Mesenchymal stem cell (in vitro differentiated cells and primary cell): ENCODE results near the gene RPA3.

Experiments used
- DNase-seq: peaks from one replicate; pipeline ENCODE4 v3.0.0-alpha.2; 2013
- H2AFZ ChIP-seq: one replicate; pipeline ENCODE4 v1.6.1; 2013; ENCODE audit warnings: low read depth, mild to moderate bottlenecking, control low read depth, inconsistent platforms, low read length, moderate library complexity
- H2AK5ac ChIP-seq: 2 replicates; pipeline ENCODE4 v1.6.1; 2013; ENCODE audit warnings: low read length, moderate library complexity, mild to moderate bottlenecking, inconsistent platforms; ENCODE audit not compliant: severe bottlenecking
- H2BK120ac ChIP-seq: one replicate; pipeline ENCODE4 v1.6.1; 2013; ENCODE audit warnings: low read depth, mild to moderate bottlenecking, inconsistent platforms, low read length, moderate library complexity
- H2BK12ac ChIP-seq, 2 experiments: one replicate each; pipeline ENCODE4 v1.6.1; 2013; ENCODE audit warnings: inconsistent platforms in 2 of 2, low read length in 2 of 2, mild to moderate bottlenecking in 2 of 2, moderate library complexity in 2 of 2, control low read depth in 1 of 2
- H2BK15ac ChIP-seq: one replicate; pipeline ENCODE4 v1.6.1; 2013; ENCODE audit warnings: mild to moderate bottlenecking, low read depth, inconsistent platforms; ENCODE audit not compliant: poor library complexity, severe bottlenecking
- H2BK5ac ChIP-seq: 2 replicates; pipeline ENCODE4 v1.6.1; 2013; ENCODE audit warnings: low read depth, mild to moderate bottlenecking, low read length, control low read depth, inconsistent platforms; ENCODE audit not compliant: poor library complexity, severe bottlenecking
- H3K14ac ChIP-seq, 2 experiments: one replicate each; pipeline ENCODE4 v1.6.1; 2013; ENCODE audit warnings: inconsistent platforms in 2 of 2, low read length in 2 of 2, control low read depth in 1 of 2, mild to moderate bottlenecking in 1 of 2, moderate library complexity in 1 of 2
- H3K18ac ChIP-seq, 2 experiments: one replicate each; pipeline ENCODE4 v1.6.1; 2013; ENCODE audit warnings: inconsistent platforms in 2 of 2, low read length in 2 of 2, control low read depth in 1 of 2, low read depth in 1 of 2, mild to moderate bottlenecking in 1 of 2
- H3K23ac ChIP-seq, 2 experiments: one replicate each; pipeline ENCODE4 v1.6.1; 2013; ENCODE audit warnings: inconsistent platforms in 2 of 2, low read length in 2 of 2, mild to moderate bottlenecking in 2 of 2, moderate library complexity in 2 of 2, control low read depth in 1 of 2
- H3K27ac ChIP-seq: 2 replicates; pipeline ENCODE4 v1.5.1; 2013; ENCODE audit warnings: mild to moderate bottlenecking, moderate library complexity, low read length, control low read depth, inconsistent platforms; ENCODE audit not compliant: poor library complexity, severe bottlenecking
- H3K27me3 ChIP-seq, 2 experiments: 2 replicates each; pipeline versions ENCODE4 v1.6.1 to v1.7.0; 2013; ENCODE audit warnings: low read length in 2 of 2, mild to moderate bottlenecking in 2 of 2, moderate library complexity in 2 of 2, control low read depth in 1 of 2, inconsistent platforms in 1 of 2; ENCODE audit not compliant: control insufficient read depth in 1 of 2, insufficient read depth in 1 of 2
- H3K36me3 ChIP-seq, 2 experiments: 2 replicates each; pipeline versions ENCODE4 v1.6.1 to v1.7.0; 2013; ENCODE audit warnings: low read length in 2 of 2, control low read depth in 1 of 2, inconsistent platforms in 1 of 2, low read depth in 1 of 2, mild to moderate bottlenecking in 1 of 2; ENCODE audit not compliant: insufficient read depth in 2 of 2, control insufficient read depth in 1 of 2
- H3K4ac ChIP-seq, 2 experiments: one replicate each; pipeline ENCODE4 v1.6.1; 2013; ENCODE audit warnings: inconsistent platforms in 2 of 2, low read length in 2 of 2, mild to moderate bottlenecking in 2 of 2, moderate library complexity in 2 of 2, control low read depth in 1 of 2, low read depth in 1 of 2
- H3K4me1 ChIP-seq: 2 replicates; pipeline ENCODE4 v1.6.1; 2013; ENCODE audit warnings: low read depth, low read length, control low read depth; ENCODE audit not compliant: control insufficient read depth, insufficient read depth
- H3K4me2 ChIP-seq: 2 replicates; pipeline ENCODE4 v1.6.1; 2013; ENCODE audit warnings: low read length, mild to moderate bottlenecking, inconsistent platforms; ENCODE audit not compliant: poor library complexity, severe bottlenecking
- H3K4me3 ChIP-seq, 2 experiments: 2 replicates each; pipeline versions ENCODE4 v1.5.1 to v1.7.0; 2013; ENCODE audit warnings: low read length in 2 of 2, mild to moderate bottlenecking in 2 of 2, control low read depth in 1 of 2, low read depth in 1 of 2; ENCODE audit not compliant: insufficient read depth in 1 of 2
- H3K79me1 ChIP-seq: replicated peaks from 2 replicates; pipeline ENCODE4 v1.6.1; 2013; ENCODE audit warnings: mild to moderate bottlenecking, control low read depth, low read length, inconsistent platforms; ENCODE audit not compliant: poor library complexity, severe bottlenecking
- H3K9ac ChIP-seq: 2 replicates; pipeline ENCODE4 v1.7.0; 2013; ENCODE audit warnings: mild to moderate bottlenecking, low read length, moderate library complexity
- H3K9me3 ChIP-seq: 2 replicates; pipeline ENCODE4 v1.7.0; 2013; ENCODE audit warnings: mild to moderate bottlenecking, low read length; ENCODE audit not compliant: control insufficient read depth
- H4K8ac ChIP-seq: one replicate; pipeline ENCODE4 v1.6.1; 2013; ENCODE audit warnings: inconsistent platforms, mild to moderate bottlenecking, low read length, moderate library complexity
- H4K91ac ChIP-seq: one replicate; pipeline ENCODE4 v1.6.1; 2013; ENCODE audit warnings: mild to moderate bottlenecking, low read length, inconsistent platforms
- WGBS: methylation state at CpG from one replicate; pipeline ENCODE4 v1.1.7; 2013; ENCODE audit warnings: mixed read lengths; 5-methylcytosine and 5-hydroxymethylcytosine counted together

Gene RPA3

DNA sequence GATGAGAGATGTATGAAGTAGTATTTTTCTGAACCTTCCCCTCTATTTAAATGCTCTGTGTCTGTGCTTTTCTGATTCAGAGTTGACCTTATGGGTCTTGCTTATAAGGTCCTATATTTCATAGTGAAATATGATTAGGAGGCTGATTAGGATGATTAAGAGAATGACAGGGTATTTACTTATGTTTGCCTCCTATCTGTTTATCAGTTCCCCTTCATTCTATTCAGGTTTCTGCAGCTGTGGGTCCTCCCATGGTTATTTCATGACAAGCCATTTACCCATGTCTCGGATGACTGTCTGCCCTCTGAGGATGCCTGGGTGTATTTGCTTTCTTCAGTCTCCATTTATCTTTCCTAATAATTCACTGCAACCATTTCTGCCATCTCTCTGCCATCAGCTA is 16.9 kb downstream of the RPA3 start:
- Histone ChIP-seq H2AK5ac (no peak overlapping the region), H3K27me3 (no peaks in the 10 kb centered on the region), H2BK120ac (no peak overlapping the region), H2BK5ac (no peak overlapping the region), H3K4me2 (no peak overlapping the region), H3K14ac (no peak overlapping the region), H3K36me3 (no peaks in the 10 kb centered on the region), H4K91ac (no peak overlapping the region), H3K18ac (no peak overlapping the region), H4K8ac (no peak overlapping the region), H2AFZ (no peak overlapping the region), H3K4ac (no peak overlapping the region), H3K4me3 (no peak overlapping the region), H3K9ac (no peak overlapping the region), H2BK15ac (no peak overlapping the region), H3K79me1 (peaks cover 8% of the 10 kb centered on the region), H2BK12ac (no peak overlapping the region), H3K4me1 (peaks cover 3% of the 10 kb centered on the region), H3K27ac (no peak overlapping the region), H3K23ac (no peak overlapping the region), H3K9me3 (no peaks in the 10 kb centered on the region)
- no peak for DNase-seq
- 85% methylated on average over 1 of the region's 1 CpG for WGBS

DNA sequence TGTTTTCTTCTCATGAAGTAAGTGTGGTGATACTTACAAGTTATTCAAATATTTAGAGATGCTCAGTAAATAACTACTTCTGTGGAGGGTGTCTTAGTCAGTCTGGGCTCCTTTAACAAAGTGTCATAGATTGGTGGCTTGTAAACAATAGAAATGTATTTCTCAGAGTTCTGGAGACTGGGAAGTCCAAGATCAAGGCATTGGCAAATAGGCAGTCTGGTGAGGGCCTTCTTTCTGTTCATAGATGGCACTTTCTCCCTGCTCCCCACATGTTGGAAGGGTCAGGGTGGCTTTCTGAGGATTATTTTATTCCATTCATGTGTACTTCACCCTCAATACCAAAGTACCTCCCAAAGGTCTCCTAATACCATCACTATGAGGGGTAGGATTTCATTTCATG is 18.4 kb downstream of the RPA3 start:
- H2BK120ac ChIP-seq: no peak overlapping the region

DNA sequence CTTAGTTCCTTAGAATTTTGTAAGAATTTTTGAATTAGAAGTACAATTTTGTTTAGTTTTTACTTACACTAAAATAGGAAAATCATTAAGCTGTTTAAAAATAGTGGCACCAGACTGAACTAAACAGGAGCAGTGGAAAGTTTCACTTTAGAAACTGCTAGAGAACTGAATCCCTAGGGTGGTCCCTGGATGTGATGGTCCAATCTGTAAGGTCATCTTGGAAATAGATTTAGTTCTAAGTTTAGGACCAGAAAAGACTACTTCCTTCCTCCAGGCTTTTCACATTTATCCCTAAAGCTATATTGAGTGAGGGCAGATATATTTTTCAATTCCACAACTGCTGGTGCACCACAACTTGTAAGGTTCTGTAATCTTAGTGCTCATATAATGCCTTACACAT is 19.0 kb downstream of the RPA3 start:
- H3K4me3 ChIP-seq: no peak overlapping the region
- no peaks in the 10 kb centered on the region for H3K9me3 ChIP-seq
- no peak overlapping the region for H2BK5ac ChIP-seq
- H3K4me2 ChIP-seq: no peak overlapping the region
- no peak overlapping the region for H4K8ac ChIP-seq
- peak overlapping the region; percentile 29 for H3K9ac ChIP-seq
- H2AK5ac ChIP-seq: no peak overlapping the region
- H3K36me3 ChIP-seq: no peaks in the 10 kb centered on the region
- no peak overlapping the region for H2BK12ac ChIP-seq
- H3K27me3 ChIP-seq: no peaks in the 10 kb centered on the region
- peaks cover 3% of the 10 kb centered on the region for H3K4me1 ChIP-seq
- no peak overlapping the region for H3K18ac ChIP-seq
- no peak overlapping the region for H4K91ac ChIP-seq
- no peak for DNase-seq
- H3K4ac ChIP-seq: no peak overlapping the region
- peaks cover 8% of the 10 kb centered on the region for H3K79me1 ChIP-seq
- H3K14ac ChIP-seq: no peak overlapping the region
- no peak overlapping the region for H2BK15ac ChIP-seq
- no peak overlapping the region for H2AFZ ChIP-seq
- no peak overlapping the region for H2BK120ac ChIP-seq
- H3K27ac ChIP-seq: no peak overlapping the region
- no peak overlapping the region for H3K23ac ChIP-seq

More for the DNA sequence above, 18.4 kb downstream of the RPA3 start:
- no peak overlapping the region for H2AK5ac ChIP-seq
- no peak overlapping the region for H2BK15ac ChIP-seq
- H3K27me3 ChIP-seq: no peaks in the 10 kb centered on the region
- H3K4ac ChIP-seq: no peak overlapping the region
- H4K8ac ChIP-seq: no peak overlapping the region
- peaks cover 8% of the 10 kb centered on the region for H3K79me1 ChIP-seq
- DNase-seq: no peak
- no peak overlapping the region for H3K4me2 ChIP-seq
- no peak overlapping the region for H4K91ac ChIP-seq
- peak overlapping the region; percentile 29 for H3K9ac ChIP-seq
- H3K27ac ChIP-seq: no peak overlapping the region
- no peak overlapping the region for H2AFZ ChIP-seq
- no peaks in the 10 kb centered on the region for H3K9me3 ChIP-seq
- H3K4me1 ChIP-seq: peaks cover 3% of the 10 kb centered on the region
- H3K18ac ChIP-seq: no peak overlapping the region
- no peak overlapping the region for H3K14ac ChIP-seq
- H3K36me3 ChIP-seq: no peaks in the 10 kb centered on the region
- H3K23ac ChIP-seq: no peak overlapping the region
- H3K4me3 ChIP-seq: no peak overlapping the region
- no peak overlapping the region for H2BK5ac ChIP-seq
- H2BK12ac ChIP-seq: no peak overlapping the region

DNA sequence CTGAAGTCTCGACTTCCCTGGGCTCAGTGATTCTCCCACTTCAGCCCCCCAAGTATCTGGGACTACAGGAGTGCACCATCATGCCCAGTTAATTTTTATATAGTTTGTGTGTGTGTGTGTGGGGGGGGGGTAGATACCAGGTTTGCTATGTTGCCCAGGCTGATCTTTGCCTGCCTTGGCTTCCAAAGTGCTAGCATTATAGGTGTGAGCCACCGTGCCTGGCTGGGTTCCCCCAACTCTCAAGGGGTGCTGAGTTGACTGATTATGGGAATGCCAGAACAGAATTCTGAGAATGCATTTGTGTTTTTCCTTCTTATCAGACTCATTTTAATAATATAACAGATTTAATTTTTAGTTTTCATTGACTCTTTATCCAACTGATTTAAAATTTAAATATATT is 19.5 kb downstream of the RPA3 start:
- Histone ChIP-seq H3K9me3 (no peaks in the 10 kb centered on the region), H3K4me2 (no peak overlapping the region), H2AK5ac (no peak overlapping the region), H3K79me1 (peaks cover 8% of the 10 kb centered on the region), H3K4ac (peak overlapping the region in 1 of 2 experiments; percentile 41), H2BK120ac (no peak overlapping the region), H3K4me1 (peaks cover 3% of the 10 kb centered on the region), H4K91ac (no peak overlapping the region), H2AFZ (no peak overlapping the region), H3K23ac (no peak overlapping the region), H2BK15ac (peak overlapping the region; percentile 65), H3K27ac (no peak overlapping the region), H3K14ac (peak overlapping the region in 1 of 2 experiments; percentile 89), H3K18ac (peak overlapping the region in 1 of 2 experiments; percentile 77), H3K9ac (no peak overlapping the region), H3K4me3 (no peak overlapping the region), H2BK12ac (peak overlapping the region in 1 of 2 experiments; percentile 65), H3K36me3 (no peaks in the 10 kb centered on the region), H4K8ac (no peak overlapping the region), H2BK5ac (peak overlapping the region; percentile 39), H3K27me3 (no peaks in the 10 kb centered on the region)
- WGBS: no CpG with 5 or more reads among the region's 2 CpGs
- no peak for DNase-seq
